CD4-positive, CD25-positive, alpha-beta regulatory T cell (primary cell): ENCODE data around the gene STK26. TPM values are rescaled to one million over a fixed set of nuclear protein-coding genes. Genes with fewer than 3 reads are reported as not detected.

Source experiments
- ATAC-seq, 2 donors: fragments of 150-1000 bp; cut with Tn5 transposase; one replicate each; pipeline ENCODE4 v1.10.0; 2021; ENCODE audit warnings: low read depth in 2 of 2, moderate number of reproducible peaks in 2 of 2, moderate library complexity in 1 of 2
- DNase-seq, 3 donors: peaks; one replicate each; pipeline versions ENCODE4 v3.0.0 to v3.0.0-alpha.2; 2012 to 2022; ENCODE audit warnings: mixed read lengths in 1 of 3
- H3K27ac ChIP-seq: one replicate; pipeline ENCODE4 v1.7.0; 2013; ENCODE audit warnings: mild to moderate bottlenecking, low read length; ENCODE audit not compliant: insufficient read depth, poor library complexity, severe bottlenecking
- H3K27me3 ChIP-seq: one replicate; pipeline ENCODE4 v1.7.0; 2013; ENCODE audit warnings: low read length; ENCODE audit not compliant: control insufficient read depth, insufficient read depth
- H3K36me3 ChIP-seq: one replicate; pipeline ENCODE4 v1.7.0; 2013; ENCODE audit warnings: mild to moderate bottlenecking, low read length, moderate library complexity; ENCODE audit not compliant: control insufficient read depth, insufficient read depth
- H3K4me1 ChIP-seq: 2 replicates; pipeline ENCODE4 v1.7.0; 2013; ENCODE audit warnings: mild to moderate bottlenecking, low read length; ENCODE audit not compliant: insufficient read depth, control insufficient read depth, poor library complexity, severe bottlenecking
- H3K4me3 ChIP-seq: one replicate; pipeline ENCODE4 v1.7.0; 2013; ENCODE audit warnings: low read depth, mild to moderate bottlenecking, low read length, moderate library complexity
- H3K9me3 ChIP-seq, 2 experiments: 1 replicate in 1 of 2; 2 replicates in 1 of 2; pipeline ENCODE4 v1.7.0; 2013; ENCODE audit warnings: low read length in 2 of 2, mild to moderate bottlenecking in 1 of 2, moderate library complexity in 1 of 2; ENCODE audit not compliant: control insufficient read depth in 2 of 2
- H3K27ac Mint-ChIP-seq, 3 donors: one replicate each; pipeline ENCODE4 v1.8.0; 2020 to 2022; ENCODE audit warnings: mild to moderate bottlenecking in 3 of 3, mixed read lengths in 3 of 3, moderate library complexity in 2 of 3
- H3K27me3 Mint-ChIP-seq: one replicate; pipeline ENCODE4 v1.8.0; 2022; ENCODE audit warnings: mild to moderate bottlenecking, mixed read lengths
- H3K36me3 Mint-ChIP-seq: one replicate; pipeline ENCODE4 v1.8.0; 2020; ENCODE audit warnings: mixed read lengths
- H3K4me1 Mint-ChIP-seq, 4 donors: one replicate each; pipeline ENCODE4 v1.8.0; 2020 to 2022; ENCODE audit warnings: mixed read lengths in 4 of 4, mild to moderate bottlenecking in 1 of 4
- H3K4me3 Mint-ChIP-seq, 4 donors: one replicate each; pipeline ENCODE4 v1.8.0; 2020 to 2022; ENCODE audit warnings: mild to moderate bottlenecking in 4 of 4, mixed read lengths in 4 of 4, moderate library complexity in 3 of 4
- H3K9me3 Mint-ChIP-seq, 7 donors: one replicate each; pipeline ENCODE4 v1.8.0; 2020 to 2022; ENCODE audit warnings: mixed read lengths in 7 of 7, mild to moderate bottlenecking in 3 of 7, moderate library complexity in 2 of 7
- polyA plus RNA-seq, 4 donors: library from polyadenylated mRNA; unstranded; fragments of 300-500 nt; fragmentation: Illumina TruSeq; gene quantifications; one replicate each; pipeline ENCODE4 v1.2.3, GENCODE V29; 2021
- total RNA-seq: library from RNA; stranded (reverse); gene quantifications from one replicate; pipeline ENCODE4 v1.2.3, GENCODE V29; 2022

STK26 gene
- total and polyA plus RNA-seq, 5 donors from 2014 or later = 18.4 to 29.6 (median 20.2) TPM

DNA sequence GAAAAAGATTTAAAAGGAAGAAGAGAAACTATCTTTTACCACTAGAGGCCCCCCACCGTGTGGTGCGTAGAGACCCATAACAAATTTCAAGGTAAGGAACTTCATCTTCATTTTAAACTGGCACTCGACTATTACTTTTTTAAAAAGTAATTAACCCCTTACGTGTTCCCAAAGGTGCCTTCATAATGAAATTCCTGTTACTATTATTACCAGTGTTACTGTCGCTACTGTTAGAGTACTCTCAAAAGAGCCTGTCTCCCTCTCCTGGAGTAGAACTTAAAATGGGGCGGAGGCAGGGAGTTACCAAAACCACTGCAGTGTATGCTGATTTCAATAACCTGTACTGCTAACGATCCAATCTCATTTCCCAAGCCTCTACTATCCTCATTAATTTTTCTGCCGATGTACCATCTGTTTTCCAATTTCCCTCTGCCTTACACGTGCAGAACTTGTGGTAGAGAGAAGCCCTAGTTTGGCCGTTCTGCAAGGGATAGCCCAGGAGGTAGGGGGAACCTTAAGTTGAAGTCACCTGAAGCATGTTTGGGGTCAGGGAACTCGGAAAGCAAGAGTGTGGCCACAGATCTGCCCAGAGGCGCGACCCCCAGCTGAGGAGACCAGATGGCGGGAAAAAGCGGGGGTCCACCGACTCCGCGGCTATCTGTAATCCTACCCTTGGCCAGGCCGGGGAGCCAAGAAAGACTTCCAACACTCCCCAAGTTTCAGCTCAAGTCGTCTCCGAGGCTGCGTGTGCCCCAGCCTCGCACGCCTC lies 720 bp upstream of the STK26 start:
- H3K4me3 ChIP-seq = peak overlapping the region; percentile 81
- H3K4me1 ChIP-seq = peaks cover 9% of the 10 kb centered on the region
- Mint-ChIP-seq H3K27ac (peak overlapping the region in 1 of 3 donors; percentile 91), H3K27me3 (no peaks in the 10 kb centered on the region), H3K4me3 (peak overlapping the region; percentile 93 to 97 (median 95)), H3K4me1 (peaks cover 8 to 25% (median 11%) of the 10 kb centered on the region in 4 donors), H3K9me3 (no peaks in the 10 kb centered on the region), H3K36me3 (peaks cover 1% of the 10 kb centered on the region)
- H3K36me3 ChIP-seq = no peaks in the 10 kb centered on the region
- H3K27me3 ChIP-seq = no peaks in the 10 kb centered on the region
- peak in 2 of 3 donors; percentile 33 to 55 for DNase-seq
- H3K27ac ChIP-seq = peak overlapping the region; percentile 51
- peak; percentile 10 to 24 for ATAC-seq
- H3K9me3 ChIP-seq = no peaks in the 10 kb centered on the region

DNA sequence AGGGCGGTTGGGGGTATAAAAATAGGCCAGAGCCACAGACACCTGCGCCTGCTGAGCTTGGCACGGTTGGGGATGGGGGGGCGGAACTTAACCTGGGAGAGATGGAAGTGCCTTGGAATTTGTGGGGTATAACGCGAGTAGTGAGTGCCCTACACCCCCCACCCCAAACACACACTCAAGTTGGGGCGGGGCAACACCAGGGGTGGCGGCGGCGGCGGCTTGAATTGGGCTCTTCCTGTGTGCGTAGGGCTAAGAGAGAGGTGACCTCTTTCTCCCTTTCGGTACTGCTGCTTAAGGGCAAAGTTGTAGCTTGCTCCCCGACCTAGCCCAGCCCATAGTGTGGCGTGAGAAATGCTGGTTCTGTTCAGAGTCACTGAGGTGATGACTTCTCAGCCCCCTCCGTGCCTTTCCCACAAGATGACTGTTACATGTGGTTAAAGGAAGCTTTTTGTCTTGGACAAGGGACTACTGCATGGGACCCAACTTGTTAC lies 839 bp downstream of the STK26 start:
- H3K9me3 Mint-ChIP-seq = no peaks in the 10 kb centered on the region
- H3K27ac Mint-ChIP-seq = peak overlapping the region; percentile 91 to 94 (median 91)
- H3K27me3 Mint-ChIP-seq = no peaks in the 10 kb centered on the region
- Histone ChIP-seq H3K27me3 (no peaks in the 10 kb centered on the region), H3K27ac (peak overlapping the region; percentile 69), H3K4me3 (peak overlapping the region; percentile 73), H3K9me3 (no peaks in the 10 kb centered on the region), H3K36me3 (no peaks in the 10 kb centered on the region), H3K4me1 (peaks cover 9% of the 10 kb centered on the region)
- H3K4me3 Mint-ChIP-seq = peak overlapping the region; percentile 93 to 97 (median 95)
- DNase-seq (peak; percentile 29 to 73 (median 39)), ATAC-seq (peak; percentile 41 to 54)
- H3K36me3 Mint-ChIP-seq = peaks cover 3% of the 10 kb centered on the region
- peaks cover 4 to 29% (median 11%) of the 10 kb centered on the region in 4 donors for H3K4me1 Mint-ChIP-seq

DNA sequence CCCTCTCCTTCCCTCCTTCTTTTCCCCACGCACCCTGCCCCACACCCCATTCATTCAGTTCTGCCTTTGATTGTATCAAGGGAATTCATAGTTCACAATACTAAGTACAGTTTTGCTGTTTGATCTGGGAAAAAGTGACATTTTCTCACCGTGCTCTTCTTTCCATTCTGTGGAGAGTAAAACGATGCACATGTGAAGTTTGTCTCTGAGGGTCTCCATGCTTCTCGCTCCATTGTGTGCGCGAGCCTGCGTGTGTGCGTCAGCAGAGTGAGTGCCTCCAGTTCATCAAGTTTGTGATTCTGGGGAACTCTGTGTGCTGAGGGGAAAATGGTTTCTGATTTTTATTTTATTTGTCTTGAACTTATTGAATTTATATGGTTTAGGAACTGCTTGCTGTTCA lies 1.9 kb downstream of the STK26 start:
- DNase-seq (no peak), ATAC-seq (no peak)
- H3K9me3 ChIP-seq = no peaks in the 10 kb centered on the region
- H3K27ac ChIP-seq = no peak overlapping the region
- Mint-ChIP-seq H3K4me1 (peaks cover 4 to 36% (median 18%) of the 10 kb centered on the region in 4 donors), H3K9me3 (no peaks in the 10 kb centered on the region), H3K27ac (peak overlapping the region in 2 of 3 donors; percentile 18 to 32), H3K36me3 (peaks cover 3% of the 10 kb centered on the region), H3K27me3 (no peaks in the 10 kb centered on the region), H3K4me3 (peak overlapping the region; percentile 40 to 94 (median 70))
- peak overlapping the region; percentile 73 for H3K4me3 ChIP-seq
- peaks cover 9% of the 10 kb centered on the region for H3K4me1 ChIP-seq
- H3K27me3 ChIP-seq = no peaks in the 10 kb centered on the region
- no peaks in the 10 kb centered on the region for H3K36me3 ChIP-seq

DNA sequence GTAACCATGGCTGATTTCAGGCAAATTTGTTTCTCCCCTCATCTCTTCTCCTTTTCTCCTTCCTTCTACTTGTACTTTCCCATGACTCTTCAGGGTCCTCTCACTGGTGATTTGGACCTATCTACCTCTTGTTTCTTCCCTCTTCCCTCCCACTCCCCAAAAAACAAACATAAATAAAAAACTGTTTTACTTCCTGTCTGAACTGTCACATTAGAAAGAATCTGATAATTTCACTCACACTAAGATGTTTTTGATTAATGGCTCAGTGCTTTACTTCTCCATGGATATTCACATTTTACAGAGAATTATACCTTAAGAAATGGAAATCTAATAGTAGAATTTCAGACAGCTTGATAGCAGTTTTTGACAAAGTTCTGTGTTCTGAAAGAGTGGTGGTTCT lies 7.2 kb downstream of the STK26 start:
- no peaks in the 10 kb centered on the region for H3K27me3 ChIP-seq
- Mint-ChIP-seq H3K36me3 (peaks cover 6% of the 10 kb centered on the region), H3K27me3 (no peaks in the 10 kb centered on the region), H3K9me3 (no peaks in the 10 kb centered on the region), H3K27ac (peak overlapping the region in 2 of 3 donors; percentile 19 to 44), H3K4me3 (no peak overlapping the region), H3K4me1 (peaks cover 4 to 63% (median 26%) of the 10 kb centered on the region in 4 donors)
- DNase-seq = no peak
- H3K9me3 ChIP-seq = no peaks in the 10 kb centered on the region
- no peak overlapping the region for H3K27ac ChIP-seq
- H3K4me3 ChIP-seq = no peak overlapping the region
- H3K4me1 ChIP-seq = no peaks in the 10 kb centered on the region
- ATAC-seq = no peak
- no peaks in the 10 kb centered on the region for H3K36me3 ChIP-seq

DNA sequence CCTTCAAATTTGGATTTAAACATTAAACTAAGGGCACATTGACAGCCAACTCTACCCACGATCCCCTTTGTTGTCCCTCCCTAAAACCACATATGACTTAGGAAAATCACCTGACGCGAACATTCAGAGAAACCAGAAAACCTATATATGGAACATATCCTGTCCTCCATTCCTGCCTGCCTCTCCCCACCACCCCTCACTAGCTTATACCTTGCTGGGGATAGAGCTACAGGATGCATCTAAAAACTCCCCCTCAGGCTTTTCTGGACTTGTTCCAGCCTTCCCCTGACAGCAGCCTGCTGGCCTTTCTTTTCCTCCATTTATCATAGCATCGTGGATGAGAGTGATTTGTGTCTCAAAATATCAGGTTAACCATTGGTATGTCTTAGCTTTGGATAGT lies 8.8 kb downstream of the STK26 start:
- no peaks in the 10 kb centered on the region for H3K4me1 ChIP-seq
- H3K27ac ChIP-seq = no peak overlapping the region
- H3K36me3 Mint-ChIP-seq = peaks cover 6% of the 10 kb centered on the region

DNA sequence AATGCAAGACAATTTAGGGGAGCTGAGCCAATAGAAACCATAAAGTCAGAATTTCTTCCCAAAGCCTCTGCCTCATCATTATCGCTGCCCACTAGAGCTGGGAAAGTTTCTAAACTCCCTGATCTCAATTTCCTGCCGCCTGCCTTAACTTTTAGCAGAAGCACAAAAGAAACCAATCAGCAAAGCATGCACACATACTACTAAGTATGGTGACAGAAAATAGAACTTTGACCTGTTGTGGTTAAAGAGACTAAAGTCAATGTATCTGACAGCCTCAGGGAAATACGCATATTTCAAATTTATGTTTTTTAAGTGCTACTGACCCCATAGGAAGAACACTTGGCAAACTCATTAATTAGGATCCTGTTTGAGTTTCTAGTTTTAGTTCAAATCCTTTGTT lies 10.1 kb downstream of the STK26 start:
- H3K9me3 ChIP-seq = no peaks in the 10 kb centered on the region
- H3K36me3 ChIP-seq = no peaks in the 10 kb centered on the region
- Mint-ChIP-seq H3K4me1 (peaks cover 6 to 59% (median 30%) of the 10 kb centered on the region in 4 donors), H3K9me3 (peaks cover 0 to 2% (median 0%) of the 10 kb centered on the region in 7 donors), H3K27ac (no peak overlapping the region), H3K27me3 (no peaks in the 10 kb centered on the region), H3K36me3 (peaks cover 3% of the 10 kb centered on the region), H3K4me3 (no peak overlapping the region)
- H3K4me1 ChIP-seq = no peaks in the 10 kb centered on the region
- no peak for DNase-seq
- H3K27ac ChIP-seq = no peak overlapping the region
- H3K27me3 ChIP-seq = no peaks in the 10 kb centered on the region
- H3K4me3 ChIP-seq = no peak overlapping the region
- no peak for ATAC-seq

More for the DNA sequence above, 8.8 kb downstream of the STK26 start:
- Histone ChIP-seq H3K4me3 (no peak overlapping the region), H3K9me3 (no peaks in the 10 kb centered on the region), H3K36me3 (no peaks in the 10 kb centered on the region), H3K27me3 (no peaks in the 10 kb centered on the region)
- Mint-ChIP-seq H3K27ac (peak overlapping the region; percentile 14 to 23 (median 16)), H3K27me3 (no peaks in the 10 kb centered on the region), H3K4me1 (peaks cover 6 to 65% (median 31%) of the 10 kb centered on the region in 4 donors), H3K9me3 (peaks cover 0 to 2% (median 0%) of the 10 kb centered on the region in 7 donors), H3K4me3 (no peak overlapping the region)
- ATAC-seq = no peak
- DNase-seq = no peak

DNA sequence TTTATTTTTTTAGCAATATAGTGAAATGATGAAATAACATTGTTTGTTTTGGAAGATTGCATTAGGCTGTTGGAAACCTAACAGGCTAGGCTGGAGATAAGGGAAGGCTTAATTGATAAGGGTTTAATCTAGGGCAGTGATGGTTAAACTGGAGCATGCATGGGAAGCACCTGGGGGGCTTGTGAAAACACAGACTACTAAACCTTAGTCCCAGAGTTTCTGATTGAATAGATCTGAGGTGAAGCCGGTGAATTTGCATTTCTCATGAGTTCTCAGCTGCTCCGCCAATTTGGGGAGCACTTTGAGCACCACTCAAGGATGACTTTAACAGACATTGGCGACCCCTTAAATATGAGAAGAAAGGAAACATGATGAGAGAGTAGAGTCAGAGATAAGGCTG lies 11.5 kb downstream of the STK26 start:
- no peaks in the 10 kb centered on the region for H3K27me3 ChIP-seq
- Mint-ChIP-seq H3K4me1 (peaks cover 6 to 56% (median 25%) of the 10 kb centered on the region in 4 donors), H3K27ac (no peak overlapping the region), H3K4me3 (peak overlapping the region in 1 of 4 donors; percentile 7), H3K27me3 (no peaks in the 10 kb centered on the region), H3K9me3 (peaks cover 0 to 2% (median 0%) of the 10 kb centered on the region in 7 donors), H3K36me3 (peaks cover 3% of the 10 kb centered on the region)
- no peaks in the 10 kb centered on the region for H3K36me3 ChIP-seq
- DNase-seq = no peak
- no peak for ATAC-seq
- H3K27ac ChIP-seq = no peak overlapping the region
- H3K4me1 ChIP-seq = no peaks in the 10 kb centered on the region
- no peak overlapping the region for H3K4me3 ChIP-seq
- H3K9me3 ChIP-seq = no peaks in the 10 kb centered on the region
